ENCODE data around the gene PER1. TPM values are rescaled to one million over a fixed set of nuclear protein-coding genes. Genes with fewer than 3 reads are reported as not detected.
"Not testable (repeated sequence)": the region's sequence is repeated elsewhere in the genome, so short reads cannot be mapped to it uniquely, and the experiment has no call there.

PER1 gene
- total RNA-seq, 1 donor from 2014 or later, result 215 TPM

- Histone ChIP-seq H3K27me3 (no peaks in the 10 kb centered on the region), H3K9me3 (no peaks in the 10 kb centered on the region), H3K4me1 (peaks cover 32% of the 10 kb centered on the region), H3K36me3 (no peaks in the 10 kb centered on the region), H3K27ac (peak overlapping the region; percentile 92), H3K4me3 (peak overlapping the region; percentile 18 to 39)
- intact Hi-C loops (cut with DNase I), result no loop called here
- DNase-seq (ENCODE audit: extremely low spot score in 2 of 2), result no peak
- TF ChIP-seq CTCF (IDR thresholded peaks at IDR 0.05), result no peak
- TF ChIP-seq POLR2A (IDR thresholded peaks at IDR 0.05), result no peak
- no peak for TF ChIP-seq POLR2AphosphoS5 (IDR thresholded peaks at IDR 0.05; ENCODE audit: insufficient read depth in 1 of 2, low read depth in 1 of 2)
Measured at GRCh38 chr17:8173871-8174322, 21.7 kb upstream of the PER1 start.

- intact Hi-C loops (cut with DNase I), result no loop called here
- H3K27me3 ChIP-seq, result no peaks in the 10 kb centered on the region
- peak overlapping the region; percentile 92 for H3K27ac ChIP-seq
- peaks cover 32% of the 10 kb centered on the region for H3K4me1 ChIP-seq
- H3K9me3 ChIP-seq, result no peaks in the 10 kb centered on the region
- no peak for DNase-seq (ENCODE audit: extremely low spot score in 2 of 2)
- H3K36me3 ChIP-seq, result no peaks in the 10 kb centered on the region
- peak overlapping the region; percentile 18 to 39 for H3K4me3 ChIP-seq
- TF ChIP-seq POLR2AphosphoS5 (IDR thresholded peaks at IDR 0.05; ENCODE audit: insufficient read depth in 1 of 2, low read depth in 1 of 2) (peak; percentile 60 to 98), POLR2A (IDR thresholded peaks at IDR 0.05) (peak; percentile 96 to 99), CTCF (IDR thresholded peaks at IDR 0.05) (no peak)
Measured at GRCh38 chr17:8173056-8173870, 21.1 kb upstream of the PER1 start.

GRCh38 chr17:8170186-8170585 is 18.0 kb upstream of the PER1 start:
- H3K4me3 ChIP-seq; intact Hi-C loops (cut with DNase I); H3K9me3 ChIP-seq; H3K27me3 ChIP-seq; H3K27ac ChIP-seq; H3K36me3 ChIP-seq; DNase-seq (ENCODE audit: extremely low spot score in 2 of 2): not testable (repeated sequence)
- peaks cover 14% of the 10 kb centered on the region for H3K4me1 ChIP-seq

GRCh38 chr17:8167526-8167925 is 15.3 kb upstream of the PER1 start:
- TF ChIP-seq POLR2A (IDR thresholded peaks at IDR 0.05) (no peak), CTCF (IDR thresholded peaks at IDR 0.05) (no peak), POLR2AphosphoS5 (IDR thresholded peaks at IDR 0.05; ENCODE audit: insufficient read depth in 1 of 2, low read depth in 1 of 2) (no peak)

GRCh38 chr17:8166731-8167130 is 14.5 kb upstream of the PER1 start:
- Histone ChIP-seq H3K27me3 (no peaks in the 10 kb centered on the region), H3K9me3 (no peaks in the 10 kb centered on the region), H3K36me3 (no peaks in the 10 kb centered on the region), H3K4me3 (no peak overlapping the region), H3K4me1 (peaks cover 25% of the 10 kb centered on the region), H3K27ac (peak overlapping the region; percentile 55)
- intact Hi-C loops (cut with DNase I), result no loop called here
- no peak for DNase-seq (ENCODE audit: extremely low spot score in 2 of 2)
- TF ChIP-seq CTCF (IDR thresholded peaks at IDR 0.05), result no peak
- no peak for TF ChIP-seq POLR2A (IDR thresholded peaks at IDR 0.05)
- TF ChIP-seq POLR2AphosphoS5 (IDR thresholded peaks at IDR 0.05; ENCODE audit: insufficient read depth in 1 of 2, low read depth in 1 of 2), result no peak

More at GRCh38 chr17:8167526-8167925, 15.3 kb upstream of the PER1 start:
- no peaks in the 10 kb centered on the region for H3K9me3 ChIP-seq
- H3K36me3 ChIP-seq, result no peaks in the 10 kb centered on the region
- intact Hi-C loops (cut with DNase I), result no loop called here
- DNase-seq (ENCODE audit: extremely low spot score in 2 of 2), result no peak
- H3K27me3 ChIP-seq, result no peaks in the 10 kb centered on the region
- peaks cover 20% of the 10 kb centered on the region for H3K4me1 ChIP-seq
- no peak overlapping the region for H3K4me3 ChIP-seq
- H3K27ac ChIP-seq, result no peak overlapping the region

All from vagina (tissue), 2 donors.